SU-DHL-6 (cell line): ENCODE results near the gene MGAT2.
A peak's percentile ranks its signal among the peaks of the same experiment; 100 is the strongest.

ENCODE experiments used
- H2AFZ ChIP-seq: fragments of 200-600 bp; sonication (generic); 2 replicates; pipeline ENCODE4 v1.6.1; 2014; ENCODE audit warnings: low read depth, mild to moderate bottlenecking, moderate library complexity, mixed read lengths, antibody characterized with exemption, low read length; ENCODE audit not compliant: severe bottlenecking
- H3F3A ChIP-seq: fragments of 200-600 bp; shearing (Covaris generic); 2 replicates; pipeline ENCODE4 v1.6.0; 2016; ENCODE audit warnings: antibody characterized with exemption, mild to moderate bottlenecking; ENCODE audit not compliant: insufficient read depth
- H3K27ac ChIP-seq: fragments of 200-600 bp; sonication (generic); 2 replicates; pipeline ENCODE4 v1.5.1; 2016; ENCODE audit warnings: low read depth, mild to moderate bottlenecking, low read length, moderate library complexity, mixed read lengths
- H3K27me3 ChIP-seq: fragments of 200-600 bp; sonication (generic), shearing (Covaris generic); 2 replicates; pipeline ENCODE4 v1.6.0; 2014; ENCODE audit warnings: mild to moderate bottlenecking, low read length
- H3K36me3 ChIP-seq: fragments of 200-600 bp; sonication (generic); 2 replicates; pipeline ENCODE4 v1.6.1; 2014; ENCODE audit warnings: mild to moderate bottlenecking, low read length, mixed read lengths
- H3K4me2 ChIP-seq: fragments of 300-600, 200-600 bp; shearing (Covaris generic), sonication (generic); 2 replicates; pipeline ENCODE4 v1.6.0; 2014; ENCODE audit warnings: low read length, low read depth, mild to moderate bottlenecking; ENCODE audit not compliant: poor library complexity, severe bottlenecking
- H3K4me3 ChIP-seq: fragments of 200-600 bp; sonication (generic); 2 replicates; pipeline ENCODE4 v1.5.1; 2014; ENCODE audit warnings: antibody characterized with exemption, low read length, mild to moderate bottlenecking, mixed read lengths; ENCODE audit not compliant: insufficient read depth, poor library complexity, severe bottlenecking
- H3K79me2 ChIP-seq: fragments of 200-600 bp; sonication (generic); 2 replicates; pipeline ENCODE4 v1.6.1; 2014; ENCODE audit warnings: mild to moderate bottlenecking, low read length, moderate library complexity; ENCODE audit not compliant: insufficient read depth
- H3K9ac ChIP-seq: fragments of 200-600 bp; sonication (generic); 2 replicates; pipeline ENCODE4 v1.7.0; 2014; ENCODE audit warnings: mild to moderate bottlenecking, low read length
- H3K9me2 ChIP-seq: fragments of 200-600 bp; sonication (generic); replicated peaks from 2 replicates; pipeline ENCODE4 v1.6.1; 2014; ENCODE audit warnings: low read length; ENCODE audit not compliant: insufficient read depth
- H3K9me3 ChIP-seq: fragments of 200-600 bp; sonication (generic); 2 replicates; pipeline ENCODE4 v1.6.1; 2014; ENCODE audit warnings: low read length, mixed read lengths; ENCODE audit not compliant: insufficient read depth
- H4K20me1 ChIP-seq: fragments of 200-600 bp; sonication (generic); 2 replicates; pipeline ENCODE4 v1.6.1; 2014; ENCODE audit warnings: low read depth, mild to moderate bottlenecking, antibody characterized with exemption, low read length, moderate library complexity, mixed read lengths
- EZH2phosphoT487 ChIP-seq: fragments of 200-600 bp; sonication (generic), shearing (Covaris generic); conservative IDR thresholded peaks from 2 replicates; pipeline ENCODE4 v1.6.1; 2018; ENCODE audit warnings: mild to moderate bottlenecking, antibody characterized with exemption, low read length, moderate library complexity, mixed read lengths
- TF ChIP-seq, protein P1 (sequence below): fragments of 200-600 bp; sonication (generic); IDR thresholded peaks from one replicate; pipeline ENCODE4 v1.5.1; 2017; ENCODE audit warnings: antibody characterized with exemption, mild to moderate bottlenecking, low read length, moderate library complexity; ENCODE audit not compliant: insufficient read depth, poor library complexity, severe bottlenecking

The MGAT2 gene

DNA sequence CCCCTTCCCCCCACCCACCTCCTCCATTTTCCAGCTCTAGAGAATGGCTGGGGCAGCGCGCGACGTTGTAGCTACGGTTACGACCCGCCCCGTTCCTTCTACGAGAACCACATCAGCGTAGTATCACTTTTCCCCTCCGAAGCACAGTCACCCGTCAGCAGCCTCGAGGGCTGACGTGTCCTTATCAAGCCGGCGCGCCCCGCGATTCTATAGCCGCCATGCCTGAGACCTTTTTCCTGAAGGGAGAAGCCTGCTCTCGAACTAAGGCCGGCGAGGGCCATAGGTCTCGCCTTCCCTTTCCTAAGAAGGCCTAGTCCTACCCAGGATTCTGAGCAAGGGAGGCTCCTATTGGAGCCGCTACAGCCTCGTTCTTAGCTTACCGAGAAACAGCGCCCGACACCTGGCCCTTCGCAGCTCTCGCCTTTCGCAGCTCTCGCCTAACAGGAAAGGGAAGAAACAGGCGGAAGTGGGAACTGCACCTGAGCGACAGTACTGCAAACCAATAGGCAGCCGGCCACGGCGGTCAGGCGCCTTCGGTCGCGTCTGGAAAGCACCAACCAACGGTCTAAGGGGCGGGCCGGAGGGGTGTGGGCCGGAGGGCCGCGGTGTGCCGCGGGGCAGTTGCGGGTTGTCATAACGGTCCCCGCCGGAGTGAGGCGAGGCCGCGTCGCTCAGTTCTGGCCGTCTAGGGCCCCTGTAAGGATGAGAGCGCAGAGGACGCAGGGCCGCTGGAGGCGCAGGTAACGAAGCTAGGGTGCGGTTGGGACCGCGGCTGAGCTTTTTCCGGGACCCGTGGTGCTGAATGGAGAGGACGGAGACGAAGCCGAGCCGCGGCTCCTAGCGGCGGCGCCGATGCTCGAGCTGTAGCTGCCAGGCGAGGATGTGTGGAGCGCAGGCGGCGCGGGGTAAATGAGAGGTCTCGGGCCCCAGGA, at the start of gene MGAT2, which contains the start of gene RPL36AL:
MGAT2 (plus strand) TSS at position 618 of the 932 bp plus-strand sequence. CDS start 470 bp downstream, outside the sequence.
RPL36AL (minus strand) TSS at position 445 of the 932 bp plus-strand sequence. CDS start 1,522 bp downstream, outside the sequence.
- TF ChIP-seq, protein P1, sequence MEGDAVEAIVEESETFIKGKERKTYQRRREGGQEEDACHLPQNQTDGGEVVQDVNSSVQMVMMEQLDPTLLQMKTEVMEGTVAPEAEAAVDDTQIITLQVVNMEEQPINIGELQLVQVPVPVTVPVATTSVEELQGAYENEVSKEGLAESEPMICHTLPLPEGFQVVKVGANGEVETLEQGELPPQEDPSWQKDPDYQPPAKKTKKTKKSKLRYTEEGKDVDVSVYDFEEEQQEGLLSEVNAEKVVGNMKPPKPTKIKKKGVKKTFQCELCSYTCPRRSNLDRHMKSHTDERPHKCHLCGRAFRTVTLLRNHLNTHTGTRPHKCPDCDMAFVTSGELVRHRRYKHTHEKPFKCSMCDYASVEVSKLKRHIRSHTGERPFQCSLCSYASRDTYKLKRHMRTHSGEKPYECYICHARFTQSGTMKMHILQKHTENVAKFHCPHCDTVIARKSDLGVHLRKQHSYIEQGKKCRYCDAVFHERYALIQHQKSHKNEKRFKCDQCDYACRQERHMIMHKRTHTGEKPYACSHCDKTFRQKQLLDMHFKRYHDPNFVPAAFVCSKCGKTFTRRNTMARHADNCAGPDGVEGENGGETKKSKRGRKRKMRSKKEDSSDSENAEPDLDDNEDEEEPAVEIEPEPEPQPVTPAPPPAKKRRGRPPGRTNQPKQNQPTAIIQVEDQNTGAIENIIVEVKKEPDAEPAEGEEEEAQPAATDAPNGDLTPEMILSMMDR = peak; percentile 26
- TF ChIP-seq EZH2phosphoT487 = no peak
- Histone ChIP-seq H3K79me2 (peaks cover 89% of the 10 kb centered on the region), H3K9me2 (no peaks in the 10 kb centered on the region), H3F3A (peaks cover 54% of the 10 kb centered on the region), H3K27ac (peak within 1 kb of the TSS; percentile 79), H3K27me3 (no peaks in the 10 kb centered on the region), H2AFZ (peak within 1 kb of the TSS; percentile 70), H3K4me3 (peak within 1 kb of the TSS; percentile 78), H3K4me2 (peak within 1 kb of the TSS; percentile 89), H3K36me3 (peaks cover 21% of the 10 kb centered on the region), H3K9me3 (no peaks in the 10 kb centered on the region), H3K9ac (peak within 1 kb of the TSS; percentile 90), H4K20me1 (peaks cover 24% of the 10 kb centered on the region)

DNA sequence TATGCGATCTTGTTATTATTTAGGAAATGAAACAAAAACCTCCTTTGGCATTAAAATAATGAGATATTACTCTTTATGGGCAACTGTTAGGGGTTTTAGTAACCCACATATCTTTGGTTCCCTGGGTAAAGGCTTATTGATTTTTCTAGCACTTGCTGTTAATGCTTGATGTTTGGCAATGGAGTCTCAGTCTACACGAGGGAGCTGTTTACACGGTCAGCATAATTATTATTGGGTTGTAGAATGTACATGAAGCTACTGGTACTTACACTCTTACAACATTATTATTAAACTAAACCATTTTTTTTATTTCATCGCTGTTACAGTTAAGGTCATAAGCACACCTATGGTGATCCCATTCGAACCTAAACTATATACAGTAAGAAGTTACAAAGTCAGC, 46.6 kb upstream of the MGAT2 start:
- no peak overlapping the region for H3K4me2 ChIP-seq
- no peak overlapping the region for H3K4me3 ChIP-seq
- no peaks in the 10 kb centered on the region for H3K27me3 ChIP-seq
- no peaks in the 10 kb centered on the region for H3K9me3 ChIP-seq
- peaks cover 11% of the 10 kb centered on the region; the same call in 1 of the 2 replicates for H3K36me3 ChIP-seq
- H3K27ac ChIP-seq = no peak overlapping the region
- no peaks in the 10 kb centered on the region; the same call in 1 of the 2 replicates for H3K79me2 ChIP-seq
- no peak for TF ChIP-seq EZH2phosphoT487
- no peaks in the 10 kb centered on the region for H3K9me2 ChIP-seq
- no peak overlapping the region for H3K9ac ChIP-seq
- no peak overlapping the region for H2AFZ ChIP-seq
- peaks cover 3% of the 10 kb centered on the region; the same call in 1 of the 2 replicates for H3F3A ChIP-seq
- no peaks in the 10 kb centered on the region for H4K20me1 ChIP-seq

DNA sequence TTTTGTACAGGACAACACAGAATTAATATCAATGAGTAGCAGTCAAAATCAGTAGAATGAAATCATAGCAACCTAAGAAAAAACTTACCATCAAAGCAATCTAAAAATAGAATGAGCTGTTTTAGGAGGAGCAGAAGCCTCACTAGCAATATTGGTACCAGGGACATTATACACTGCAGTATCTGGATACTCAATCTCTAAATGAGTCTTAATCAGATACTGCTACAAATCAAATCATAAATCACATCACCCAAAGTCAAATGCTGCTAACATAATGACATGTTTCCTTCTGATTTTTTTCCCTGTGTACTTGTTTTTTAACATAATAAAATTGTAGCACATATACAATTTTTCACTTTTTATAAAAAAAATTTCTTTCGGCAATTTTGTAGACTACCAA, 42.5 kb upstream of the MGAT2 start:
- Histone ChIP-seq H3K4me3 (no peak overlapping the region), H3F3A (peaks cover 38% of the 10 kb centered on the region), H3K9me2 (no peaks in the 10 kb centered on the region), H3K9ac (no peak overlapping the region), H3K36me3 (peaks cover 21% of the 10 kb centered on the region), H3K27me3 (no peaks in the 10 kb centered on the region), H2AFZ (no peak overlapping the region), H4K20me1 (peaks cover 10% of the 10 kb centered on the region), H3K79me2 (peaks cover 34% of the 10 kb centered on the region), H3K27ac (no peak overlapping the region), H3K9me3 (no peaks in the 10 kb centered on the region), H3K4me2 (no peak overlapping the region)
- TF ChIP-seq, protein P1 = no peak
- TF ChIP-seq EZH2phosphoT487 = no peak

- Histone ChIP-seq H2AFZ (no peak overlapping the region), H3K27me3 (no peaks in the 10 kb centered on the region), H3K9ac (no peak overlapping the region), H4K20me1 (peaks cover 27% of the 10 kb centered on the region), H3K9me2 (no peaks in the 10 kb centered on the region), H3K36me3 (peaks cover 38% of the 10 kb centered on the region), H3F3A (peaks cover 55% of the 10 kb centered on the region), H3K9me3 (no peaks in the 10 kb centered on the region), H3K79me2 (peaks cover 51% of the 10 kb centered on the region), H3K4me2 (no peak overlapping the region), H3K27ac (no peak overlapping the region), H3K4me3 (no peak overlapping the region)
- TF ChIP-seq, protein P1 = no peak
- TF ChIP-seq EZH2phosphoT487 = no peak
Measured at GRCh38 chr14:49579841-49580240, 40.8 kb upstream of the MGAT2 start.
